ENCODE results near the gene IL32. TPM values are rescaled to one million over a fixed set of nuclear protein-coding genes. Genes with fewer than 3 reads are reported as not detected.

The IL32 gene
- total and polyA plus RNA-seq, 4 donors, result 83.7 to 275 (median 200) TPM

GRCh38 chr16:3094289-3095027 lies 29.0 kb downstream of the IL32 start:
- 86 to 91% methylated on average over 22 of the region's 22 CpGs for WGBS, 2 donors
- no peaks in the 10 kb centered on the region for H3K9me3 ChIP-seq (ENCODE audit: control insufficient read depth in 4 of 4, insufficient read depth in 3 of 4, low read length in 3 of 4)
- no peak overlapping the region for H3K9ac ChIP-seq (ENCODE audit: insufficient read depth in 1 of 2, low read length in 2 of 2)
- H3K4me3 ChIP-seq, result no peak overlapping the region
- H3K4me1 ChIP-seq (ENCODE audit: control insufficient read depth in 5 of 5, insufficient read depth in 5 of 5, low read length in 5 of 5), result peaks cover 0 to 4% (median under 1%) of the 10 kb centered on the region in 5 donors
- no peaks in the 10 kb centered on the region for H3K36me3 ChIP-seq (ENCODE audit: control insufficient read depth in 4 of 4, insufficient read depth in 4 of 4, low read length in 4 of 4)
- ATAC-seq (ENCODE audit: insufficient read depth, low FRiP score), result no peak
- peaks cover 0 to 13% (median 12%) of the 10 kb centered on the region in 3 donors for H3K27me3 ChIP-seq (ENCODE audit: control insufficient read depth in 3 of 3, insufficient read depth in 3 of 3, low read length in 2 of 3)
- H3K27ac ChIP-seq (ENCODE audit: low read depth in 1 of 2, low read length in 1 of 2), result no peak overlapping the region
- TF ChIP-seq CTCF (IDR thresholded peaks at IDR 0.05; ENCODE audit: control extremely low read depth, extremely low read depth), result no peak
- peak in 1 of 3 donors; percentile 17 for DNase-seq

- TF ChIP-seq CTCF (IDR thresholded peaks at IDR 0.05; ENCODE audit: control extremely low read depth, extremely low read depth), result no peak
- ATAC-seq (ENCODE audit: insufficient read depth, low FRiP score), result no peak
- DNase-seq, result no peak
- H3K36me3 ChIP-seq (ENCODE audit: control insufficient read depth in 4 of 4, insufficient read depth in 4 of 4, low read length in 4 of 4), result no peaks in the 10 kb centered on the region
- WGBS, 2 donors, result 15 to 26% methylated on average over 4 of the region's 4 CpGs
- no peaks in the 10 kb centered on the region for H3K9me3 ChIP-seq (ENCODE audit: control insufficient read depth in 4 of 4, insufficient read depth in 3 of 4, low read length in 3 of 4)
- H3K9ac ChIP-seq (ENCODE audit: insufficient read depth in 1 of 2, low read length in 2 of 2), result no peak overlapping the region
- no peak overlapping the region for H3K27ac ChIP-seq (ENCODE audit: low read depth in 1 of 2, low read length in 1 of 2)
- H3K4me1 ChIP-seq (ENCODE audit: control insufficient read depth in 5 of 5, insufficient read depth in 5 of 5, low read length in 5 of 5), result peaks cover 0 to 6% (median 3%) of the 10 kb centered on the region in 5 donors
- H3K27me3 ChIP-seq (ENCODE audit: control insufficient read depth in 3 of 3, insufficient read depth in 3 of 3, low read length in 2 of 3), result peaks cover 0 to 21% (median 15%) of the 10 kb centered on the region in 3 donors
- H3K4me3 ChIP-seq, result no peak overlapping the region
Observed at GRCh38 chr16:3095869-3096268, 30.4 kb downstream of the IL32 start.

GRCh38 chr16:3096362-3096761 lies 30.9 kb downstream of the IL32 start:
- DNase-seq (no peak), ATAC-seq (ENCODE audit: insufficient read depth, low FRiP score) (no peak)
- no peak overlapping the region for H3K27ac ChIP-seq (ENCODE audit: low read depth in 1 of 2, low read length in 1 of 2)
- H3K4me1 ChIP-seq (ENCODE audit: control insufficient read depth in 5 of 5, insufficient read depth in 5 of 5, low read length in 5 of 5), result peaks cover 0 to 8% (median 4%) of the 10 kb centered on the region in 5 donors
- no peaks in the 10 kb centered on the region for H3K36me3 ChIP-seq (ENCODE audit: control insufficient read depth in 4 of 4, insufficient read depth in 4 of 4, low read length in 4 of 4)
- no peak overlapping the region for H3K9ac ChIP-seq (ENCODE audit: insufficient read depth in 1 of 2, low read length in 2 of 2)
- WGBS, 2 donors, result 74 to 78% methylated on average over 6 of the region's 6 CpGs
- H3K27me3 ChIP-seq (ENCODE audit: control insufficient read depth in 3 of 3, insufficient read depth in 3 of 3, low read length in 2 of 3), result peaks cover 0 to 25% (median 15%) of the 10 kb centered on the region in 3 donors
- H3K4me3 ChIP-seq, result no peak overlapping the region
- no peaks in the 10 kb centered on the region for H3K9me3 ChIP-seq (ENCODE audit: control insufficient read depth in 4 of 4, insufficient read depth in 3 of 4, low read length in 3 of 4)
- no peak for TF ChIP-seq CTCF (IDR thresholded peaks at IDR 0.05; ENCODE audit: control extremely low read depth, extremely low read depth)
